BE2C (cell line): ENCODE data around the gene KCNQ2.

Source experiments
- DNase-seq: peaks from one replicate; pipeline ENCODE4 v3.0.0-alpha.2; 2020
- H3K27me3 ChIP-seq: fragments of 250-450 bp; sonication (Bioruptor Pico); 2 replicates; pipeline ENCODE4 v1.5.1; 2020; ENCODE audit warnings: mild to moderate bottlenecking
- H3K36me3 ChIP-seq: fragments of 250-450 bp; sonication (Bioruptor Pico); 2 replicates; pipeline ENCODE4 v1.5.1; 2020; ENCODE audit warnings: mild to moderate bottlenecking
- H3K4me1 ChIP-seq: fragments of 250-450 bp; sonication (Bioruptor Pico); 2 replicates; pipeline ENCODE4 v1.5.1; 2020
- H3K4me3 ChIP-seq: 2 replicates; pipeline ENCODE4 v1.5.1; 2011; ENCODE audit warnings: low read depth, low read length
- H3K9me3 ChIP-seq: fragments of 250-450 bp; sonication (Bioruptor Pico); 2 replicates; pipeline ENCODE4 v1.5.1; 2020
- CTCF ChIP-seq: IDR thresholded peaks from 2 replicates; pipeline ENCODE4 v1.5.1; 2012; ENCODE audit warnings: mild to moderate bottlenecking, low read depth, low read length

The KCNQ2 gene

GRCh38 chr20:63498960-63499337, 26.5 kb upstream of the KCNQ2 start, which contains the start of gene EEF1A2:
EEF1A2 (minus strand) TSS chr20:63499083; CDS start chr20:63497763, 1,320 bp downstream.
- no peaks in the 10 kb centered on the region for H3K27me3 ChIP-seq
- TF ChIP-seq CTCF = 0 out of 2 replicates have a peak, but pooled peaks have one; percentile 24
- DNase-seq = peak; percentile 82
- H3K4me3 ChIP-seq = peak within 1 kb of the TSS; percentile 92
- H3K9me3 ChIP-seq = no peaks in the 10 kb centered on the region
- H3K36me3 ChIP-seq = peaks cover 39% of the 10 kb centered on the region
- H3K4me1 ChIP-seq = peaks cover 34% of the 10 kb centered on the region

- Histone ChIP-seq H3K4me1 (peaks cover 30% of the 10 kb centered on the region), H3K36me3 (peaks cover 46% of the 10 kb centered on the region), H3K4me3 (peak overlapping the region; percentile 92), H3K9me3 (no peaks in the 10 kb centered on the region), H3K27me3 (no peaks in the 10 kb centered on the region)
- TF ChIP-seq CTCF = no peak
- DNase-seq = peak; percentile 84
Measured at GRCh38 chr20:63497946-63498935, 25.8 kb upstream of the KCNQ2 start.

GRCh38 chr20:63497138-63497945, 24.9 kb upstream of the KCNQ2 start:
- H3K4me3 ChIP-seq = peak overlapping the region; percentile 92
- DNase-seq = peak; percentile 26

GRCh38 chr20:63496596-63497120, 24.2 kb upstream of the KCNQ2 start:
- no peak for TF ChIP-seq CTCF
- no peaks in the 10 kb centered on the region for H3K9me3 ChIP-seq
- no peaks in the 10 kb centered on the region for H3K27me3 ChIP-seq
- H3K4me3 ChIP-seq = peak overlapping the region; percentile 92
- H3K4me1 ChIP-seq = peaks cover 17% of the 10 kb centered on the region
- H3K36me3 ChIP-seq = peaks cover 53% of the 10 kb centered on the region
- DNase-seq = peak; percentile 26

More at GRCh38 chr20:63497138-63497945, 24.9 kb upstream of the KCNQ2 start:
- Histone ChIP-seq H3K4me1 (peaks cover 22% of the 10 kb centered on the region), H3K36me3 (peaks cover 52% of the 10 kb centered on the region), H3K27me3 (no peaks in the 10 kb centered on the region), H3K9me3 (no peaks in the 10 kb centered on the region)
- TF ChIP-seq CTCF = no peak

- peak; percentile 82 for DNase-seq
- Histone ChIP-seq H3K4me3 (peak overlapping the region; percentile 92), H3K27me3 (no peaks in the 10 kb centered on the region), H3K4me1 (peaks cover 15% of the 10 kb centered on the region), H3K36me3 (peaks cover 60% of the 10 kb centered on the region), H3K9me3 (no peaks in the 10 kb centered on the region)
- peak; percentile 84 for TF ChIP-seq CTCF
Measured at GRCh38 chr20:63495741-63496595, 23.5 kb upstream of the KCNQ2 start.
